Thyroid gland (tissue), 4 donors: ENCODE data around the gene PAPPA2.
A peak's percentile ranks its signal among the peaks of the same experiment; 100 is the strongest.

Experiments used
- POLR2A ChIP-seq, 2 donors: fragments of 450-650 bp; IDR thresholded peaks; one replicate each; pipeline ENCODE4 v1.6.1; 2017; ENCODE audit warnings: antibody characterized with exemption in 2 of 2, mild to moderate bottlenecking in 2 of 2, moderate library complexity in 1 of 2
- TF ChIP-seq, protein P1 (sequence below), 6 experiments: fragments of 200-600 bp in 3 of 6; fragments of 450-650 bp in 3 of 6; sonication (generic) in 3 of 6; IDR thresholded peaks; one replicate each; pipeline ENCODE4 v1.5.1; 2016 to 2019; ENCODE audit warnings: antibody characterized with exemption in 6 of 6, mild to moderate bottlenecking in 2 of 6, inconsistent platforms in 1 of 6, moderate library complexity in 1 of 6

DNA sequence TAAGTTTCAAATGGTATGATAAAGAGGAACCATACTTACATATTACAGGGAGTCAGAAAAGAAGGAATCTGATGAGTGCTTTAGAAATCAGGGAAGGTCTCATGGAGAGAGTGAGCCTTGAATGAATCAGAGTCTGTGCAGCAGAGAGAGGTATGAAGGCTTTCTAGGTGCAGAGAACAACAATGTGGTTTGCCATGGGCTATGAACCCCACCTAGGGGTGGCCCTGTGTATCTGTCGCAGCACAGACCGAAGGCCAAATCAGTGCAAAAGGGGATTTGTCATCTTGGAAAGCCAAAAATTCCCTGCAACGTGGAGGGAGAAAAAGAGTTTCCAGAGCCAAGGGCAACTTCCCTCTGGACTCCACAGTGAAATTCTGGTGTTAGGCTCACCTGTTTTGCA, 3.5 kb downstream of the PAPPA2 start:
- TF ChIP-seq, protein P1, sequence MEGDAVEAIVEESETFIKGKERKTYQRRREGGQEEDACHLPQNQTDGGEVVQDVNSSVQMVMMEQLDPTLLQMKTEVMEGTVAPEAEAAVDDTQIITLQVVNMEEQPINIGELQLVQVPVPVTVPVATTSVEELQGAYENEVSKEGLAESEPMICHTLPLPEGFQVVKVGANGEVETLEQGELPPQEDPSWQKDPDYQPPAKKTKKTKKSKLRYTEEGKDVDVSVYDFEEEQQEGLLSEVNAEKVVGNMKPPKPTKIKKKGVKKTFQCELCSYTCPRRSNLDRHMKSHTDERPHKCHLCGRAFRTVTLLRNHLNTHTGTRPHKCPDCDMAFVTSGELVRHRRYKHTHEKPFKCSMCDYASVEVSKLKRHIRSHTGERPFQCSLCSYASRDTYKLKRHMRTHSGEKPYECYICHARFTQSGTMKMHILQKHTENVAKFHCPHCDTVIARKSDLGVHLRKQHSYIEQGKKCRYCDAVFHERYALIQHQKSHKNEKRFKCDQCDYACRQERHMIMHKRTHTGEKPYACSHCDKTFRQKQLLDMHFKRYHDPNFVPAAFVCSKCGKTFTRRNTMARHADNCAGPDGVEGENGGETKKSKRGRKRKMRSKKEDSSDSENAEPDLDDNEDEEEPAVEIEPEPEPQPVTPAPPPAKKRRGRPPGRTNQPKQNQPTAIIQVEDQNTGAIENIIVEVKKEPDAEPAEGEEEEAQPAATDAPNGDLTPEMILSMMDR (IDR thresholded peaks at IDR 0.05): peak in 1 of 6 experiments; percentile 18
- no peak for TF ChIP-seq POLR2A (IDR thresholded peaks at IDR 0.05)
